Activated CD4-positive, alpha-beta T cell treated with anti-CD3 and anti-CD28 coated beads for 36 hours (primary cell): ENCODE results near the gene RIIAD1. TPM values are rescaled to one million over a fixed set of nuclear protein-coding genes. Genes with fewer than 3 reads are reported as not detected.

Experiments
- ATAC-seq: fragments of 200-7000 bp; cut with Tn5 transposase; one replicate; pipeline ENCODE4 v1.10.0; 2021; ENCODE audit warnings: mild to moderate bottlenecking, moderate library complexity
- CTCF ChIA-PET: fragments of 350-600 bp; sonication (Branson Sonifier 250); formaldehyde crosslinking; loops from one replicate; lab custom pipeline; 2021; ENCODE audit warnings: antibody characterized with exemption; lab: Charles Lee
- POLR2A ChIA-PET: fragments of 350-600 bp; sonication (Branson Sonifier 250); formaldehyde crosslinking; loops from one replicate; lab custom pipeline; 2021; ENCODE audit warnings: antibody characterized with exemption, inconsistent platforms; lab: Charles Lee
- DNase-seq: peaks from one replicate; pipeline ENCODE4 v3.0.0-alpha.2; 2020
- H3K27ac Mint-ChIP-seq: one replicate; pipeline ENCODE4 v1.8.0; 2021; ENCODE audit warnings: mixed read lengths
- H3K27me3 Mint-ChIP-seq: one replicate; pipeline ENCODE4 v1.8.0; 2021; ENCODE audit warnings: mixed read lengths
- H3K36me3 Mint-ChIP-seq: one replicate; pipeline ENCODE4 v1.8.0; 2021; ENCODE audit warnings: low read depth, mixed read lengths
- H3K4me1 Mint-ChIP-seq: one replicate; pipeline ENCODE4 v1.8.0; 2021; ENCODE audit warnings: mixed read lengths
- H3K4me3 Mint-ChIP-seq: one replicate; pipeline ENCODE4 v1.8.0; 2021; ENCODE audit warnings: mild to moderate bottlenecking, moderate library complexity, mixed read lengths
- H3K9me3 Mint-ChIP-seq: one replicate; pipeline ENCODE4 v1.8.0; 2021; ENCODE audit warnings: low read depth, mixed read lengths
- intact Hi-C, 2 experiments: fragments of 100-400 bp; cut with DNase I in 1 of 2; cut with micrococcal nuclease in 1 of 2; formaldehyde crosslinking; loops; one replicate each; pipeline versions ENCODE4 v1.14.2 to v1.15.1; 2022 to 2024; cut with DNase I, micrococcal nuclease
- total RNA-seq, 2 experiments: library from RNA; stranded (reverse); gene quantifications; one replicate each; pipeline ENCODE4 v1.2.3, GENCODE V29; 2021

The RIIAD1 gene
- total RNA-seq, 2 experiments from 2014 or later = not detected

DNA sequence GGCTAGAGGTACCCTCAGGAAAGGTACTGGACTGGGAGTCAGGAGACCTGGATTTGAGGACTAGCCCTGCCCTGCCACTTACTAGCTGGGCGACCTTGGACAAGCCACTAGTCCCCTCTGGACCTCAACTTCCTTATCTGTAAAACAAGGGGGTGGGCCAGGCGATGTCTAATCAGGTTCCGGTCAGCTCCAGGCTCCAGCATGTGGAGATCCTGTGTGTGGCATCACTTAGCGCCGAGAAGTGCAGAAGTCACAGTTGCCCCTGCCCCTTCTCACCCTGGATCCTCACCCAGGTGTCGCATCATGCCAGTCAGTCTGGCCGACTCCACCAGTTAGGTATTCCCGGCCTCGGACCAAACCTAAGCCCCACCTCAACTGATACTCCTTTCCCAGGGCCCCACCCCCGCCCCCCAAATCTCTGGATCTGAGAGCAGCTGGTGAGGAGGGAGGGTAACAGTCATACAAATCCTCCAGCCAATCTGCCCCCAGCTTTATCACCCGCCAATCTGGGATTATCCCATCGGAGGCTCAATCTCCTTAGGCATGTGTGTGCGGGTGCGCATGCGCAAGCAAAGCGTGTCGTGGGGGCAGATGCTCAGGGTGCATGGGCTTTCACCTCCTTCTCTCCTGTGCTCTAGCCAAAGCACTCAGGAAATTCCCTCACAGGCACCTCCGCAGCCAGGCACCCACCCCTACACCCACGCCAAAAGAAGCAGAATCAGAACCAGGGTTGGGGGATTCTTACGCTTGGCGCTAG lies 10.1 kb upstream of the RIIAD1 start:
- POLR2A ChIA-PET = no interaction called here
- H3K4me1 Mint-ChIP-seq = no peaks in the 10 kb centered on the region
- DNase-seq = no peak

DNA sequence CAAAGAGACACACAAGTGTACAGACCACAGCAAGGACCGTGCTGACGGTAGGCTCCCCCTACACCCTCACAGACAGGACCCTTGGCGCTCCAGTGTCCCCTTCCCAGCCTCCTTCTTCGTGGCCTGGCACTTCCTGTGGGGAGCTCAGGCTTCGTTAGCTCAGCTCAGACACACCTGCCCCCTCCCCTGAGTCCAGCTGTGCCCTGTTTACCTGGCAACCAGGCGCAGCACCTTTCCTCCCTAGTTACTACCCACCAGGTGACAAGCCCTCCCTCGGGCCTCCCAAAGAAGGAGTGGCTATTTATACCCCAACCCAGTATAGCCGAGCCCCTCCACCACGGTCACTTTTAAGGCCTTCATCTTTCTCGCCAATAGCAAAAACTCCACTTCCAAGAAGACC lies 9.4 kb upstream of the RIIAD1 start:
- CTCF ChIA-PET = interaction anchor here (2.6 kb wide), 1 partner anchor 118 kb away, joined by 7 read pairs; no protein-coding TSS in a partner anchor
- Mint-ChIP-seq H3K27ac (no peak overlapping the region), H3K4me1 (peaks cover 2% of the 10 kb centered on the region), H3K36me3 (no peaks in the 10 kb centered on the region), H3K9me3 (no peaks in the 10 kb centered on the region), H3K4me3 (no peak overlapping the region), H3K27me3 (peaks cover 18% of the 10 kb centered on the region)
- DNase-seq = no peak
- intact Hi-C loops = no loop called here
- ATAC-seq = no peak
- POLR2A ChIA-PET = no interaction called here

More for the DNA sequence above, 10.1 kb upstream of the RIIAD1 start:
- ATAC-seq = no peak
- no peak overlapping the region for H3K27ac Mint-ChIP-seq
- intact Hi-C loops = no loop called here
- peaks cover 16% of the 10 kb centered on the region for H3K27me3 Mint-ChIP-seq
- no peaks in the 10 kb centered on the region for H3K9me3 Mint-ChIP-seq
- CTCF ChIA-PET = interaction anchor here (2.6 kb wide), 1 partner anchor 118 kb away, joined by 7 read pairs; no protein-coding TSS in a partner anchor
- H3K36me3 Mint-ChIP-seq = no peaks in the 10 kb centered on the region
- no peak overlapping the region for H3K4me3 Mint-ChIP-seq

GRCh38 chr1:151713044-151713443 lies 8.3 kb upstream of the RIIAD1 start:
- Mint-ChIP-seq H3K4me1 (peaks cover 5% of the 10 kb centered on the region), H3K27ac (no peak overlapping the region), H3K4me3 (no peak overlapping the region), H3K27me3 (peaks cover 27% of the 10 kb centered on the region), H3K36me3 (no peaks in the 10 kb centered on the region), H3K9me3 (no peaks in the 10 kb centered on the region)
- CTCF ChIA-PET = interaction anchor here (2.6 kb wide), 1 partner anchor 119 kb away, joined by 7 read pairs; no protein-coding TSS in a partner anchor
- POLR2A ChIA-PET = interaction anchor here (0.6 kb wide), 1 partner anchor 12 kb away, joined by 3 read pairs; no protein-coding TSS in a partner anchor
- no peak for ATAC-seq
- intact Hi-C loops = no loop called here
- DNase-seq = no peak

GRCh38 chr1:151713874-151714273 lies 7.4 kb upstream of the RIIAD1 start:
- Mint-ChIP-seq H3K27me3 (peaks cover 34% of the 10 kb centered on the region), H3K27ac (no peak overlapping the region), H3K9me3 (no peaks in the 10 kb centered on the region), H3K36me3 (no peaks in the 10 kb centered on the region), H3K4me3 (no peak overlapping the region), H3K4me1 (peaks cover 5% of the 10 kb centered on the region)
- intact Hi-C loops = no loop called here
- CTCF ChIA-PET = interaction anchor here (2.6 kb wide), 1 partner anchor 120 kb away, joined by 7 read pairs; no protein-coding TSS in a partner anchor
- POLR2A ChIA-PET = no interaction called here
- DNase-seq = no peak
- ATAC-seq = no peak

DNA sequence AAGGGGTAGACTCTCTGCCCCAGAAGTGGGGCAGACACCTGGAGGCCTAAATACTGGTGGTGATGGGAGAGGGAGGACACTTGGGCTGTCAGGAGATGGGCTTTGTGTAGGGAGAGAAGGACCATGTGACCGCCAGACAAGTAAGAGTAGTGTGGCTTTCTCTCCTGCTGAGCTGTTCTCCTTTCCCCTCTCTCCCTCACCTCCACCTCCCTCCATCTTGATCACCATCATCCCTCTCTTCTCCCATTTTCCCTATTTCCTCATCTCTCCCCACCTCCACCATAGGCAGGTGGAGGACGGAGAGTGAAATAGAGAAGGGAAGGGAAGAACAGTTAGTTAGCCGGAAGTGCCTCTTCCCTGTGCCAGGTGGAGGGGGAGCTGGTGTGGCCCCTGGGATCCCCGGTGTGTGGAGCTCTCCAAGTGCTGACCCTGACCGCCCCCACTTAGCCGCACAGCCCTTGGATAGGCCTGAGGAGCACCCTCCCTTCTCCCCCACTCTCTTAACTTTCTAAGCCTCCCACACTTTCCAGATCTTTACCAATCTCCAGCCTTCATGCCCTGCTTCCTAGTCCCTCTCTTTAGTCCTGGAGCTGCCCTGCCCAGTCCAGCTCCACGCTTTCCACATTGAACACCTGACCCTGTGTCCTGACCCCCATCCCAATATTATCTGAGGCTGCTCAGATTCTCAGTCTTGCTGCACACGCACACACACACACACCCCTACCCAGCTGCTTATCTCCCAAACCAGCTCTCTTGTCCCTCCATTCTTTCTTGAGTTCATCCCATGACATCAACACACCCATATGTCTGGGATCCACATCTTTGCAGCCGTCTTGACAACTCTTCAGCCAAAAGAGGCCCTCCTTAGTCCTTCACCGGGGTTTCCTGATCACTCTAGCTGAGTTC lies 6.2 kb upstream of the RIIAD1 start:
- no peaks in the 10 kb centered on the region for H3K36me3 Mint-ChIP-seq
- CTCF ChIA-PET = interaction anchor here (0.6 to 0.9 kb wide), 4 partner anchors 20 to 121 kb away, joined by 3 to 4 read pairs (median 4); no protein-coding TSS in a partner anchor
- H3K27ac Mint-ChIP-seq = no peak overlapping the region
- H3K4me1 Mint-ChIP-seq = peaks cover 5% of the 10 kb centered on the region
- ATAC-seq (no peak), DNase-seq (no peak)
- no peak overlapping the region for H3K4me3 Mint-ChIP-seq
- intact Hi-C loops = no loop called here
- H3K27me3 Mint-ChIP-seq = peaks cover 42% of the 10 kb centered on the region
- H3K9me3 Mint-ChIP-seq = no peaks in the 10 kb centered on the region
- POLR2A ChIA-PET = no interaction called here

DNA sequence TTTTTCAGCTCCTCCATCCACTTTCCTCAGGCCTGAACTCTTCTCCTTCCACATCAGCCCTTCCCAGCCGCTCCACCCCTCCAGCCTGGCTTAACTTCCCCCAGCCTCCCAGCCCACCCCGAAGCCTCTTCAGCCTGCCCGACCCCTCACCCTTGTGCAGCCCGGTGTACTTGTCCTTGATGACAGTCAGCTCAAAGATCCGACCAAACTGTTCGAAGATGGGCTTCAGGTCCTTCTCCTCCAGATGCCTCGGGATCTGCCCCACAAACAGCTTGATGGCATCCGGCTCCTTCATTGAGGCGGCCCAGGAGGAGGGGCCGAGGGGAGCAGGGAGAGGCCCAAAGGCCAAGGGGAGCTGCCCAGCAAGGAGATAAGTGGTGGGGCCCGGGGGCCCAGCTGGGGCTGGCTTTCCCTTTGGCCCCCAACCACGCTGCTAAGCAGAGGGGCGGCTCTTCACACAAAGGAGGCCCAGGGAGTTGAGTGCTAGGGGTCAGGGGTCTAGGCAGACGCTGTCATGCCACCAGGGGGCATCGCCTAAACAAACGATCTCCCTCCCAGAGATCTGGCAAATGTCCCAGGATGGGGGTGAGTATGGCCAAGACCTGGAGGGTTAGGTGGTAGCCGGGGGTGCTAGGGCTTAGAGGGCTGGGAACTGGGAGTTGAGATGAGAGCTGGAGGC lies 5.5 kb upstream of the RIIAD1 start:
- no peak overlapping the region for H3K27ac Mint-ChIP-seq
- POLR2A ChIA-PET = no interaction called here
- CTCF ChIA-PET = interaction anchor here (0.6 to 0.9 kb wide), 2 partner anchors 19 to 36 kb away, joined by 3 read pairs; no protein-coding TSS in a partner anchor
- H3K9me3 Mint-ChIP-seq = no peaks in the 10 kb centered on the region
- intact Hi-C loops = no loop called here
- peaks cover 12% of the 10 kb centered on the region for H3K4me1 Mint-ChIP-seq
- DNase-seq = peak; percentile 25
- peaks cover 50% of the 10 kb centered on the region for H3K27me3 Mint-ChIP-seq
- H3K36me3 Mint-ChIP-seq = no peaks in the 10 kb centered on the region
- no peak for ATAC-seq
- H3K4me3 Mint-ChIP-seq = no peak overlapping the region

- CTCF ChIA-PET = interaction anchor here (0.9 to 1.0 kb wide), 2 partner anchors 36 to 123 kb away, joined by 3 to 5 read pairs; no protein-coding TSS in a partner anchor
- intact Hi-C loops = no loop called here
These were observed 4.9 kb upstream of the RIIAD1 start for GRCh38 chr1:151716405-151716762.

DNA sequence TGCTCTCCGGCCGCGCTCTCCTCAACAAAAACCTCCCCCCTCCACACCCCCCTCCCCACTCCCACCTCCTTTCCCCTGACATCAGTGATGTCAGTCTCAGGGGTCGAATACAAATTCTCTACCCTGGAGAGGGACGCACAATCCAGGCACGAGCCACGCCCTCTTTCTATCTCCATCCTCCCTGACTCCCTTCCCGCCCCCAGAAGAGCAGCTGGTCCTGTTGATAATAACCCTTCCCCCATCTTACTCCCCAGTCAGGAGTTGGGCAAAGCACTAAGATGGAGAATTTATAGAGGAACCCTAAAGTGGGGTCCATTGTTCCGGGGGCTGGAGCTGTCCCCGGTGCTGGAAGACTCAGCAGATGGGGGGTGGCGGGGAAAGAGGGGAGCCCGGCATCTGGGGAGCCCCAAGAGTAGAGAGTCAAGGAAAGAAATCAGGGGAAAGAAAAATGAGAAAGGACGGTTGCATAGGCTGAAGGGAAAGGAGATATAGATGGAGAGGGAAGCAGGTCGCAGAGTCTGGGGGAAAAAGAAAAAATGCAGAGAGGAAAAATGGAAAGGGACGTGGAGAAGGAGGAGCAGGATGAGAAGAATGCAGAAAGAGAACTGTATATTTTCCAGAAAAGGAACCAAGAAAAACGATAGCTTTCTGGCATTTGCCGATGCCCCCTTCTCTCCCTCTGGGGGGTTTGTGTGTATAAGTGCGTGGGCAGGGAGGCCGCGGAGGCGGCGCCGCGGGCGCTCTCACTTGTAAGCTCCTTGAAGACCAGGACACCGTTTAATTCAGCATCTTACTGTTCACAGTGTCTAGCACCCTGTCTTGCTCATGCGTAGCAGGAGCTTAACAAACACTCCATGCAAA lies 4.3 kb upstream of the RIIAD1 start, which contains the start of gene CELF3:
Gene CELF3, minus strand, starts transcription at position 33 of the 861 bp plus-strand sequence. CDS start 783 bp downstream, outside the sequence.
- Mint-ChIP-seq H3K4me1 (peaks cover 21% of the 10 kb centered on the region), H3K27ac (no peak within 1 kb of the TSS), H3K27me3 (peaks cover 50% of the 10 kb centered on the region), H3K4me3 (no peak within 1 kb of the TSS), H3K36me3 (no peaks in the 10 kb centered on the region), H3K9me3 (no peaks in the 10 kb centered on the region)
- DNase-seq (peak; percentile 17), ATAC-seq (no peak)
- CTCF ChIA-PET = interaction anchor here (0.6 to 1.0 kb wide), 4 partner anchors 18 to 192 kb away, joined by 3 to 5 read pairs (median 3); no protein-coding TSS in a partner anchor
- POLR2A ChIA-PET = interaction anchor here (0.6 kb wide), 1 partner anchor 12 kb away, joined by 3 read pairs; no protein-coding TSS in a partner anchor
- intact Hi-C loops = no loop called here

More at GRCh38 chr1:151716405-151716762, 4.9 kb upstream of the RIIAD1 start:
- H3K27me3 Mint-ChIP-seq = peaks cover 50% of the 10 kb centered on the region
- peaks cover 15% of the 10 kb centered on the region for H3K4me1 Mint-ChIP-seq
- DNase-seq = no peak
- no peaks in the 10 kb centered on the region for H3K9me3 Mint-ChIP-seq
- no peak overlapping the region for H3K27ac Mint-ChIP-seq
- H3K36me3 Mint-ChIP-seq = no peaks in the 10 kb centered on the region
- no peak overlapping the region for H3K4me3 Mint-ChIP-seq
- POLR2A ChIA-PET = no interaction called here
- no peak for ATAC-seq

DNA sequence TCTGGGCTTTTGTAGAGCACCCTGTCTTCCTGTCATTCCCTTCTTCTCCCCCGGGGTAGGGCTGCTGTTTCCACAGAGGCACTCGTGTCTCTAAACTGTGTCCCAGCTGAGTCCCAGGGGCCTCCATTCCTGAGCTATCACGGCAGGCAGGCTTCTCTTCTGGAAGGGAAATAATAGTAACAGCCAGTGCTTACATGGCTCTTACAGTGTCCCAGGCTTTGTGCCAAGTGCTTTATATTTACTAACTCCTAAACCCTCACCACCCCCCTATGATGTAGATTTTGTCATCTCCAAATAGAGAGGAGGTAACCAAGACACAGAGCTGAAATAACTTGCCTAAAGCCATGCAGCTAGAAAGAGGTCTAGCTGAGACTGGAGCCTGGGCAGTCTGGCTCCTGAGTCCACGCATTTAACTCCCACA lies 3.3 kb upstream of the RIIAD1 start:
- POLR2A ChIA-PET = interaction anchor here (0.6 kb wide), 1 partner anchor 11 kb away, joined by 3 read pairs; no protein-coding TSS in a partner anchor
- peaks cover 55% of the 10 kb centered on the region for H3K27me3 Mint-ChIP-seq

DNA sequence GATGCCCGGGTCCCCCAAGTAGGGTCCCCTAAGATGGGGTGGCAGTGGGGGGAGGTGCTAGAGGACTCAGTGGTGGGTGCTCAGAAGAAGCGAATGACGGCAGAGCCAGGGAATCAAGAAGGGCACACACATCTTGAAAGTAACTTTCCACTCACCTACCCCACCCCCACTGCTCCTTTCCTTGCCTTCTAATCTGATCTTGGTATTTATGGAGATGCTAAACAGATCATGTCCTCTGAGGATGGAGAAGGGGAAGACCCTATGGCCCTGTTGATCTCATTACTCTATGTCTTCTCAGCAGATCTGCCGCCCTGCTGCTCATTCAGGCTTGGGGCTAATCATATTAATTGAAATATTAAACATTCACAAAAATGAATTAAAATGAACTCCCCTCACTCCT lies 2.7 kb upstream of the RIIAD1 start:
- intact Hi-C loops = no loop called here
- H3K4me1 Mint-ChIP-seq = peaks cover 21% of the 10 kb centered on the region
- no peak overlapping the region for H3K4me3 Mint-ChIP-seq
- DNase-seq (no peak), ATAC-seq (no peak)
- CTCF ChIA-PET = no interaction called here
- POLR2A ChIA-PET = no interaction called here
- no peak overlapping the region for H3K27ac Mint-ChIP-seq
- no peaks in the 10 kb centered on the region for H3K9me3 Mint-ChIP-seq
- H3K36me3 Mint-ChIP-seq = no peaks in the 10 kb centered on the region
- H3K27me3 Mint-ChIP-seq = peaks cover 56% of the 10 kb centered on the region

More for the DNA sequence above, 3.3 kb upstream of the RIIAD1 start:
- DNase-seq (no peak), ATAC-seq (no peak)
- Mint-ChIP-seq H3K4me3 (no peak overlapping the region), H3K9me3 (no peaks in the 10 kb centered on the region), H3K36me3 (no peaks in the 10 kb centered on the region), H3K4me1 (peaks cover 21% of the 10 kb centered on the region), H3K27ac (no peak overlapping the region)
- CTCF ChIA-PET = no interaction called here
- intact Hi-C loops = no loop called here
